GM12878 (cell line): ENCODE results near the gene SLC17A6. TPM values are rescaled to one million over a fixed set of nuclear protein-coding genes. Genes with fewer than 3 reads are reported as not detected.
A peak's percentile ranks its signal among the peaks of the same experiment; 100 is the strongest.

Source experiments
- ATAC-seq: fragments of 200-7000 bp; cut with Tn5 transposase; 3 replicates; pipeline ENCODE4 v1.9.1; 2020; ENCODE audit warnings: mild to moderate bottlenecking, moderate library complexity
- BruUV-seq: library from RNA; stranded (reverse); fragments of 400-500 nt; replicated peaks from 2 replicates; lab custom pipeline; 2021; lab: Mats Ljungman, UMichigan
- CTCF ChIA-PET: fragments of 300-600 bp; sonication (Branson Sonifier 250); formaldehyde crosslinking; extraction: SDS; loops from one replicate; lab custom pipeline; 2021; ENCODE audit warnings: inconsistent platforms; lab: Yijun Ruan, JAX
- POLR2A ChIA-PET: fragments of 350-600 bp; formaldehyde crosslinking; extraction: SDS; loops from one replicate; lab custom pipeline; 2021; ENCODE audit warnings: inconsistent platforms; lab: Charles Lee
- RAD21 ChIA-PET: fragments of 300-600 bp; sonication (Branson Sonifier 250); formaldehyde crosslinking; loops from one replicate; lab custom pipeline; 2023; ENCODE audit warnings: antibody characterized with exemption; ENCODE audit not compliant: unreplicated experiment; lab: Charles Lee
- SMC1A ChIA-PET: fragments of 300-600 bp; sonication (Branson Sonifier 250); formaldehyde crosslinking; loops from one replicate; lab custom pipeline; 2023; ENCODE audit not compliant: unreplicated experiment, uncharacterized antibody; lab: Charles Lee
- DNase-seq: peaks from one replicate; pipeline ENCODE4 v3.0.0-alpha.2; 2011; ENCODE audit warnings: low read depth, low spot score
- FAIRE-seq: peaks from 3 replicates; lab custom pipeline; 2011; peaks lifted over from hg19 to GRCh38; lab: Jason Lieb, UNC
- H2AFZ ChIP-seq: 2 replicates; pipeline ENCODE4 v1.6.0; 2011; ENCODE audit warnings: low read depth, low read length, control low read depth; ENCODE audit not compliant: control insufficient read depth
- H3K27ac ChIP-seq: 2 replicates; pipeline ENCODE4 v1.5.1; 2011; ENCODE audit warnings: control low read depth; ENCODE audit not compliant: control insufficient read depth, insufficient read depth
- H3K27me3 ChIP-seq, 2 experiments: replicated peaks in 1 of 2; 2 replicates each; pipeline versions ENCODE4 v1.6.0 to v1.6.1; 2011; ENCODE audit warnings: low read length in 1 of 2; ENCODE audit not compliant: control insufficient read depth in 2 of 2, insufficient read depth in 2 of 2
- H3K36me3 ChIP-seq, 2 experiments: 2 replicates each; pipeline ENCODE4 v1.5.1; 2011; ENCODE audit warnings: low read length in 1 of 2; ENCODE audit not compliant: control insufficient read depth in 2 of 2, insufficient read depth in 2 of 2
- H3K4me1 ChIP-seq: 2 replicates; pipeline ENCODE4 v1.6.1; 2011; ENCODE audit warnings: mild to moderate bottlenecking, low read length, moderate library complexity, mixed read lengths; ENCODE audit not compliant: control insufficient read depth, insufficient read depth
- H3K4me2 ChIP-seq: 2 replicates; pipeline ENCODE4 v1.6.0; 2011; ENCODE audit warnings: control low read depth; ENCODE audit not compliant: control insufficient read depth, insufficient read depth
- H3K4me3 ChIP-seq: fragments of 200-600 bp; sonication (generic); 2 replicates; pipeline ENCODE4 v1.5.1; 2016
- H3K79me2 ChIP-seq: 2 replicates; pipeline ENCODE4 v1.6.0; 2011; ENCODE audit warnings: low read length; ENCODE audit not compliant: control insufficient read depth, insufficient read depth
- H3K9ac ChIP-seq: 2 replicates; pipeline ENCODE4 v1.8.0; 2011; ENCODE audit warnings: low read length, control low read depth, mixed read lengths; ENCODE audit not compliant: control insufficient read depth, insufficient read depth
- H3K9me3 ChIP-seq: replicated peaks from 3 replicates; pipeline ENCODE4 v1.5.1; 2011; ENCODE audit warnings: mild to moderate bottlenecking, low read length; ENCODE audit not compliant: control insufficient read depth, insufficient read depth
- H4K20me1 ChIP-seq: 2 replicates; pipeline ENCODE4 v1.6.0; 2011; ENCODE audit not compliant: control insufficient read depth, insufficient read depth
- CEBPZ ChIP-seq: fragments of 150-350 bp; IDR thresholded peaks from 2 replicates; pipeline ENCODE4 v1.6.1; 2016; ENCODE audit warnings: low read depth, low read length
- E2F4 ChIP-seq: IDR thresholded peaks from 2 replicates; pipeline ENCODE4 v1.6.1; 2012; ENCODE audit warnings: low read depth, low read length, improper control_type of control experiment
- HCFC1 ChIP-seq: fragments of 150-350 bp; IDR thresholded peaks from 2 replicates; pipeline ENCODE4 v1.6.1; 2014; ENCODE audit warnings: low read length
- HDGF ChIP-seq: fragments of 450-650 bp; IDR thresholded peaks from 2 replicates; pipeline ENCODE4 v1.6.1; 2016; ENCODE audit warnings: antibody characterized with exemption
- NFXL1 ChIP-seq: fragments of 450-650 bp; IDR thresholded peaks from 2 replicates; pipeline ENCODE4 v1.6.1; 2017; ENCODE audit warnings: antibody characterized with exemption, mild to moderate bottlenecking, borderline replicate concordance
- PBX3 ChIP-seq: IDR thresholded peaks from 2 replicates; pipeline ENCODE4 v1.6.1; 2011; ENCODE audit warnings: mild to moderate bottlenecking, low read depth, low read length, moderate library complexity; ENCODE audit not compliant: insufficient replicate concordance
- SRF ChIP-seq, 2 experiments: IDR thresholded peaks; 2 replicates each; pipeline ENCODE4 v1.6.1; 2011; ENCODE audit warnings: low read depth in 2 of 2, low read length in 2 of 2, mild to moderate bottlenecking in 1 of 2, moderate library complexity in 1 of 2
- SUPT20H ChIP-seq: IDR thresholded peaks from 2 replicates; pipeline ENCODE4 v1.6.1; 2011; ENCODE audit warnings: low read depth, mild to moderate bottlenecking, low read length, moderate library complexity, borderline replicate concordance; ENCODE audit not compliant: control insufficient read depth
- ZNF274 ChIP-seq: IDR thresholded peaks from one replicate; pipeline ENCODE4 v1.8.0; 2011; ENCODE audit not compliant: insufficient read length, insufficient read depth
- WGBS: methylation state at CpG from one replicate; pipeline ENCODE4 v1.1.6; 2016; ENCODE audit warnings: low lambda C conversion rate; ENCODE audit not compliant: insufficient replicate concordance, insufficient coverage; ENCODE audit errors: missing lambda C conversion rate; 5-methylcytosine and 5-hydroxymethylcytosine counted together
- in situ Hi-C: fragments of 300-500 bp; cut with MboI; formaldehyde crosslinking; loops from 9 replicates; pipeline ENCODE4 v1.14.3; 2018; ENCODE audit warnings: mixed read lengths
- intact Hi-C: fragments of 100-400 bp; cut with micrococcal nuclease; formaldehyde crosslinking; loops from one replicate; pipeline ENCODE4 v1.14.2; 2022; ENCODE audit not compliant: unreplicated experiment
- polyA plus RNA-seq, 11 experiments: library from polyadenylated mRNA; depleted of rRNA in 4 of 11; unstranded in 6 of 11; stranded (reverse) in 5 of 11; fragments of >200 nt; fragmentation: Nextera tagmentation in 4 of 11; fragmentation: Illumina TruSeq in 1 of 11; extraction: Ambion mirVana in 4 of 11; extraction: Trizol in 1 of 11; gene quantifications; 1 replicate in 1 of 11; 2 replicates in 10 of 11; pipeline versions ENCODE4 v1.2.1 to v1.2.3, GENCODE V29; 2011 to 2016; ENCODE audit warnings: inconsistent platforms in 2 of 11, missing spikeins in 2 of 11, low read depth in 1 of 11
- total RNA-seq, 4 experiments: library from RNA; depleted of rRNA in 3 of 4; stranded (reverse); fragments of >200 nt in 3 of 4; fragmentation: Illumina TruSeq in 1 of 4; extraction: Trizol in 1 of 4; gene quantifications; 2 replicates each; pipeline versions ENCODE4 v1.2.1 to v1.2.3, GENCODE V29; 2013 to 2021
- TF ChIP-seq, protein P1 (sequence below): fragments of 450-650 bp; IDR thresholded peaks from 2 replicates; pipeline ENCODE4 v1.6.1; 2014; ENCODE audit warnings: mild to moderate bottlenecking
- TF ChIP-seq, protein P2 (sequence below): fragments of 450-650 bp; IDR thresholded peaks from 2 replicates; pipeline ENCODE4 v1.6.1; 2018; ENCODE audit warnings: borderline replicate concordance, mild to moderate bottlenecking; ENCODE audit not compliant: partially characterized antibody

Gene SLC17A6
- total and polyA plus RNA-seq, 10 of the 15 experiments (the other 5 are each of a cell fraction or from before 2014, with no cell fraction given), result not detected

- peaks cover 22 to 29% of the 10 kb centered on the region in 2 experiments for H3K27me3 ChIP-seq
- H3K79me2 ChIP-seq, result no peaks in the 10 kb centered on the region
- SMC1A ChIA-PET, result no interaction called here
- no peak overlapping the region for H3K4me3 ChIP-seq
- no peaks in the 10 kb centered on the region for H3K9me3 ChIP-seq
- no peak for TF ChIP-seq HDGF
- TF ChIP-seq SRF (IDR thresholded peaks at IDR 0.05; ENCODE audit: low read depth in 2 of 2, low read length in 2 of 2), result no peak
- TF ChIP-seq, protein P1, sequence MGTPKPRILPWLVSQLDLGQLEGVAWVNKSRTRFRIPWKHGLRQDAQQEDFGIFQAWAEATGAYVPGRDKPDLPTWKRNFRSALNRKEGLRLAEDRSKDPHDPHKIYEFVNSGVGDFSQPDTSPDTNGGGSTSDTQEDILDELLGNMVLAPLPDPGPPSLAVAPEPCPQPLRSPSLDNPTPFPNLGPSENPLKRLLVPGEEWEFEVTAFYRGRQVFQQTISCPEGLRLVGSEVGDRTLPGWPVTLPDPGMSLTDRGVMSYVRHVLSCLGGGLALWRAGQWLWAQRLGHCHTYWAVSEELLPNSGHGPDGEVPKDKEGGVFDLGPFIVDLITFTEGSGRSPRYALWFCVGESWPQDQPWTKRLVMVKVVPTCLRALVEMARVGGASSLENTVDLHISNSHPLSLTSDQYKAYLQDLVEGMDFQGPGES, result no peak
- no peak for TF ChIP-seq CEBPZ
- TF ChIP-seq PBX3, result no peak
- no peak for TF ChIP-seq ZNF274
- TF ChIP-seq NFXL1, result no peak
- TF ChIP-seq, protein P2, sequence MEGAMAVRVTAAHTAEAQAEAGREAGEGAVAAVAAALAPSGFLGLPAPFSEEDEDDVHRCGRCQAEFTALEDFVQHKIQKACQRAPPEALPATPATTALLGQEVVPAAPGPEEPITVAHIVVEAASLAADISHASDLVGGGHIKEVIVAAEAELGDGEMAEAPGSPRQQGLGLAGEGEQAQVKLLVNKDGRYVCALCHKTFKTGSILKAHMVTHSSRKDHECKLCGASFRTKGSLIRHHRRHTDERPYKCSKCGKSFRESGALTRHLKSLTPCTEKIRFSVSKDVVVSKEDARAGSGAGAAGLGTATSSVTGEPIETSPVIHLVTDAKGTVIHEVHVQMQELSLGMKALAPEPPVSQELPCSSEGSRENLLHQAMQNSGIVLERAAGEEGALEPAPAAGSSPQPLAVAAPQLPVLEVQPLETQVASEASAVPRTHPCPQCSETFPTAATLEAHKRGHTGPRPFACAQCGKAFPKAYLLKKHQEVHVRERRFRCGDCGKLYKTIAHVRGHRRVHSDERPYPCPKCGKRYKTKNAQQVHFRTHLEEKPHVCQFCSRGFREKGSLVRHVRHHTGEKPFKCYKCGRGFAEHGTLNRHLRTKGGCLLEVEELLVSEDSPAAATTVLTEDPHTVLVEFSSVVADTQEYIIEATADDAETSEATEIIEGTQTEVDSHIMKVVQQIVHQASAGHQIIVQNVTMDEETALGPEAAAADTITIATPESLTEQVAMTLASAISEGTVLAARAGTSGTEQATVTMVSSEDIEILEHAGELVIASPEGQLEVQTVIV, result no peak
- no peak for TF ChIP-seq E2F4
- no peak for TF ChIP-seq HCFC1
- TF ChIP-seq SUPT20H, result no peak
- H3K4me1 ChIP-seq, result no peaks in the 10 kb centered on the region
- DNase-seq (no peak), ATAC-seq (peak; percentile 56), FAIRE-seq (no peak)
- H3K27ac ChIP-seq, result no peak overlapping the region
- no peaks in the 10 kb centered on the region for H4K20me1 ChIP-seq
- CTCF ChIA-PET, result interaction anchor here (0.9 kb wide), 1 partner anchor 28 kb away, joined by 3 read pairs; no protein-coding TSS in a partner anchor
- H3K4me2 ChIP-seq, result peak overlapping the region; percentile 30; the same call in 1 of the 2 replicates
- intact Hi-C loops (no loop called here), in situ Hi-C loops (no loop called here)
- H3K36me3 ChIP-seq, result no peaks in the 10 kb centered on the region
- 21% methylated on average over 34 of the region's 34 CpGs for WGBS
- H3K9ac ChIP-seq, result no peak overlapping the region
- RAD21 ChIA-PET, result no interaction called here
- POLR2A ChIA-PET, result no interaction called here
- no peak overlapping the region for H2AFZ ChIP-seq
- BruUV-seq, result no TSS peak
These were observed 5.3 kb downstream of the SLC17A6 start for GRCh38 chr11:22343371-22344032.
